ENCODE results near the gene SPRYD3.

DNA sequence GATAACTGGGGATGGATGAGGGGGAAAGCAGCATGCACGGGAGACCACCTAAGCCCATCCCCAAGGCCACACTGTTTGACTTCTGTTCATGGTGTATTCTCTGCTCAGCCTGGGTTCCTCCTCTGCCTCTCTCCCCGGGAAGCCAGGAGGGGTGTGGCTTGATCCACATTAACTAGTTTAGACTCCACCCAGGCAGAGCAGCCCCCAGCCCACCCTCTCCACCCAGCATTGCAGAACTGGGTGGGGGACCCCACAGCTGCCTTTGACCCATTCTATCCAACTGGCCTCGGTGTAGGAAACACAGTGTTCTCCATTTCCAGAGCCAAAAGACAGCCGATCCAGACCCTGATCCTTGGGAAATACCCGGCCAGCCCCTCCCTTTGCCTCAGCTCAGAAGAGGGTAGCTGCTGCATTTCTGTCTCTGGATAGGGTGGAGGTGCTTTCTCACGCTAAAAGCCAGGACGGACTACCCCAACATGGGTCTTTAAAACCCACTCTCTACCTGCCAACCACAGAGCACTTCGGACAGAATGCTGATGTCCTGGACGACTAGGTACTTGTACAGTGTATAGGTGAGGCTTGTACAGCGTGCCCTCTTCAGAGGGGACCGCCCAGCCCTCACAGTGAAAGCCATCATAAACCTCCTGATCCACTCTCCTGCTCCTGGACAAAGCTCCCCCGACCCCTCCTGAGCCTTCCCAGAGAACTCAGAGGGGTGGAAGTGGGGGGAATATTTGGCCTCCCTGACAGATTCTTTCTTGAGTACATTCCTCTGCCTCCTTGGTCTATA, 9.4 kb downstream of the SPRYD3 start:
- TF ChIP-seq FOXP2 (optimal IDR thresholded peaks at IDR 0.05; ENCODE audit: borderline replicate concordance, extremely low read depth, extremely low read length, insufficient read depth) (no peak), TAF1 (IDR thresholded peaks at IDR 0.05; ENCODE audit: borderline replicate concordance, insufficient read depth, low read length) (no peak)
